Right cardiac atrium (tissue), 5 donors: ENCODE results near the gene SUN2. TPM values are rescaled to one million over a fixed set of nuclear protein-coding genes. Genes with fewer than 3 reads are reported as not detected.

Experiments
- ATAC-seq, 2 donors: fragments of 200-7000 bp; cut with Tn5 transposase; one replicate each; pipeline versions ENCODE4 v1.8.0 to v1.9.1; 2020; ENCODE audit warnings: moderate library complexity in 2 of 2, mild to moderate bottlenecking in 1 of 2
- DNase-seq, 3 donors: peaks; one replicate each; pipeline ENCODE4 v3.0.0-alpha.2; 2020
- H3K27ac ChIP-seq: one replicate; pipeline ENCODE4 v1.5.1; 2013; ENCODE audit warnings: mild to moderate bottlenecking, low read length, control low read depth, moderate library complexity
- H3K27me3 ChIP-seq: one replicate; pipeline ENCODE4 v1.6.1; 2013; ENCODE audit not compliant: control insufficient read depth, insufficient read depth
- H3K4me1 ChIP-seq: one replicate; pipeline ENCODE4 v1.6.1; 2013; ENCODE audit warnings: low read length; ENCODE audit not compliant: control insufficient read depth, insufficient read depth
- H3K4me3 ChIP-seq: one replicate; pipeline ENCODE4 v1.5.1; 2013; ENCODE audit warnings: low read length, control low read depth
- H3K9me3 ChIP-seq: one replicate; pipeline ENCODE4 v1.6.1; 2013; ENCODE audit warnings: low read length; ENCODE audit not compliant: control insufficient read depth
- WGBS: extraction: QIAGEN DNeasy Blood & Tissue Kit; methylation state at CpG from one replicate; pipeline ENCODE4 v1.1.7; 2013; 5-methylcytosine and 5-hydroxymethylcytosine counted together
- intact Hi-C, 4 donors: fragments of 100-400 bp; cut with DNase I; formaldehyde crosslinking; loops; one replicate each; pipeline versions ENCODE4 v1.11.0 to v1.14.0; 2022 to 2023
- polyA plus RNA-seq: library from polyadenylated mRNA; stranded (reverse); fragments of 200-250 nt; gene quantifications from one replicate; pipeline ENCODE4 v1.2.3, GENCODE V29; 2013
- total RNA-seq, 4 donors: library from RNA; stranded (reverse); fragmentation: NEBNext Ultra II Directional; extraction: Animal tissue kit (Norgen Biotek cat#: 25700); gene quantifications; one replicate each; pipeline ENCODE4 v1.2.1, GENCODE V29; 2021
- donor health status: healthy with polysubstance abuse.
- donor health status: DM: no; HTN: yes; CAD: no.
- donor health status: DM: no; HTN: no; CAD: no.
- donor health status: DM: no; HTN: yes; CAD: no; lungs with severe emphysema.
- donor health status: DM: yes; HTN: yes; CAD: no.

Gene SUN2
- total and polyA plus RNA-seq, 5 donors: 61.7 to 123 (median 110) TPM

GRCh38 chr22:38751422-38752346 is 4.1 kb downstream of the SUN2 start:
- ATAC-seq: no peak
- peak in 2 of 3 donors; percentile 75 to 77 for DNase-seq
- H3K4me3 ChIP-seq: no peak overlapping the region
- H3K9me3 ChIP-seq: no peaks in the 10 kb centered on the region
- no peak overlapping the region for H3K27ac ChIP-seq
- no peaks in the 10 kb centered on the region for H3K4me1 ChIP-seq
- WGBS: 77% methylated on average over 24 of the region's 24 CpGs
- intact Hi-C loops: loop anchor here in 1 of 4 donors (5.0 kb wide), 1 partner anchor 39 kb away; no protein-coding TSS in a partner anchor
- no peaks in the 10 kb centered on the region for H3K27me3 ChIP-seq

- no peak overlapping the region for H3K27ac ChIP-seq
- ATAC-seq (no peak), DNase-seq (no peak)
- intact Hi-C loops: loop anchor here in 1 of 4 donors (5.0 kb wide), 1 partner anchor 39 kb away; no protein-coding TSS in a partner anchor
- no peaks in the 10 kb centered on the region for H3K4me1 ChIP-seq
- WGBS: 89% methylated on average over 12 of the region's 12 CpGs
- H3K27me3 ChIP-seq: no peaks in the 10 kb centered on the region
- H3K9me3 ChIP-seq: no peaks in the 10 kb centered on the region
- H3K4me3 ChIP-seq: no peak overlapping the region
Measured at GRCh38 chr22:38751066-38751421, 4.8 kb downstream of the SUN2 start.

- no peak overlapping the region for H3K27ac ChIP-seq
- intact Hi-C loops: loop anchor here in 1 of 4 donors (5.0 kb wide), 1 partner anchor 38 kb away; no protein-coding TSS in a partner anchor
- no peak for ATAC-seq
- no peaks in the 10 kb centered on the region for H3K27me3 ChIP-seq
- no peak overlapping the region for H3K4me3 ChIP-seq
- no peak for DNase-seq
- 91% methylated on average over 17 of the region's 17 CpGs for WGBS
- H3K9me3 ChIP-seq: no peaks in the 10 kb centered on the region
- no peaks in the 10 kb centered on the region for H3K4me1 ChIP-seq
Measured at GRCh38 chr22:38750638-38751037, 5.2 kb downstream of the SUN2 start.

GRCh38 chr22:38750104-38750503 is 5.7 kb downstream of the SUN2 start:
- intact Hi-C loops: loop anchor here in 1 of 4 donors (5.0 kb wide), 1 partner anchor 38 kb away; no protein-coding TSS in a partner anchor
- no peaks in the 10 kb centered on the region for H3K27me3 ChIP-seq
- WGBS: 95% methylated on average over 14 of the region's 14 CpGs
- DNase-seq: no peak
- no peaks in the 10 kb centered on the region for H3K9me3 ChIP-seq
- no peak overlapping the region for H3K4me3 ChIP-seq
- ATAC-seq: no peak
- no peak overlapping the region for H3K27ac ChIP-seq
- no peaks in the 10 kb centered on the region for H3K4me1 ChIP-seq

GRCh38 chr22:38748487-38749136 is 7.2 kb downstream of the SUN2 start:
- 79% methylated on average over 14 of the region's 14 CpGs for WGBS
- Histone ChIP-seq H3K4me3 (no peak overlapping the region), H3K27ac (no peak overlapping the region), H3K4me1 (no peaks in the 10 kb centered on the region), H3K27me3 (no peaks in the 10 kb centered on the region), H3K9me3 (no peaks in the 10 kb centered on the region)
- intact Hi-C loops: no loop called here
- ATAC-seq (peak in 1 of 2 donors; percentile 3), DNase-seq (no peak)

GRCh38 chr22:38745676-38746460 is 9.9 kb downstream of the SUN2 start:
- Histone ChIP-seq H3K4me1 (no peaks in the 10 kb centered on the region), H3K27me3 (no peaks in the 10 kb centered on the region), H3K27ac (no peak overlapping the region), H3K4me3 (no peak overlapping the region), H3K9me3 (no peaks in the 10 kb centered on the region)
- intact Hi-C loops: no loop called here
- DNase-seq: peak in 2 of 3 donors; percentile 2 to 51
- no peak for ATAC-seq
- 92% methylated on average over 14 of the region's 14 CpGs for WGBS

- Histone ChIP-seq H3K27ac (no peak overlapping the region), H3K4me1 (no peaks in the 10 kb centered on the region), H3K27me3 (no peaks in the 10 kb centered on the region), H3K4me3 (no peak overlapping the region), H3K9me3 (no peaks in the 10 kb centered on the region)
- ATAC-seq (no peak), DNase-seq (peak; percentile 6 to 42 (median 25))
- intact Hi-C loops: no loop called here
- 88% methylated on average over 6 of the region's 6 CpGs for WGBS
Measured at GRCh38 chr22:38744981-38745380, 10.8 kb downstream of the SUN2 start.

GRCh38 chr22:38742176-38742942 is 13.4 kb downstream of the SUN2 start:
- Histone ChIP-seq H3K4me1 (no peaks in the 10 kb centered on the region), H3K4me3 (no peak overlapping the region), H3K9me3 (no peaks in the 10 kb centered on the region), H3K27me3 (no peaks in the 10 kb centered on the region), H3K27ac (no peak overlapping the region)
- WGBS: 93% methylated on average over 25 of the region's 25 CpGs
- intact Hi-C loops: no loop called here
- no peak for ATAC-seq
- peak; percentile 6 to 43 (median 33) for DNase-seq

- Histone ChIP-seq H3K4me3 (no peak overlapping the region), H3K27me3 (no peaks in the 10 kb centered on the region), H3K27ac (no peak overlapping the region), H3K4me1 (no peaks in the 10 kb centered on the region), H3K9me3 (no peaks in the 10 kb centered on the region)
- no peak for ATAC-seq
- peak in 2 of 3 donors; percentile 6 to 22 for DNase-seq
- WGBS: 94% methylated on average over 10 of the region's 10 CpGs
- intact Hi-C loops: no loop called here
Measured at GRCh38 chr22:38741576-38741975, 14.2 kb downstream of the SUN2 start.

GRCh38 chr22:38741166-38741565 is 14.6 kb downstream of the SUN2 start:
- DNase-seq (peak; percentile 10 to 34 (median 27)), ATAC-seq (no peak)
- Histone ChIP-seq H3K4me1 (no peaks in the 10 kb centered on the region), H3K4me3 (no peak overlapping the region), H3K27ac (no peak overlapping the region), H3K27me3 (no peaks in the 10 kb centered on the region), H3K9me3 (no peaks in the 10 kb centered on the region)
- 90% methylated on average over 9 of the region's 9 CpGs for WGBS
- intact Hi-C loops: no loop called here
